GM13977 (cell line): ENCODE measurements around the gene OTOP3.

Experiments used
- DNase-seq: peaks from one replicate; pipeline ENCODE4 v3.0.0; 2012; ENCODE audit warnings: low spot score
- in situ Hi-C: fragments of 300-500 bp; cut with MboI; formaldehyde crosslinking; loops from one replicate; pipeline ENCODE4 v1.12.0; 2022; ENCODE audit warnings: low sequenced_read_pairs, low pct_unique_long_range_greater_than_20kb, mixed read lengths, inconsistent platforms; ENCODE audit not compliant: unreplicated experiment
- TF ChIP-seq, protein P1 (sequence below): IDR thresholded peaks from 2 replicates; pipeline ENCODE4 v1.5.1; 2012; ENCODE audit warnings: mild to moderate bottlenecking, control low read depth; ENCODE audit not compliant: insufficient read depth; ENCODE audit errors: extremely low read depth, missing control alignments

OTOP3 gene

DNA sequence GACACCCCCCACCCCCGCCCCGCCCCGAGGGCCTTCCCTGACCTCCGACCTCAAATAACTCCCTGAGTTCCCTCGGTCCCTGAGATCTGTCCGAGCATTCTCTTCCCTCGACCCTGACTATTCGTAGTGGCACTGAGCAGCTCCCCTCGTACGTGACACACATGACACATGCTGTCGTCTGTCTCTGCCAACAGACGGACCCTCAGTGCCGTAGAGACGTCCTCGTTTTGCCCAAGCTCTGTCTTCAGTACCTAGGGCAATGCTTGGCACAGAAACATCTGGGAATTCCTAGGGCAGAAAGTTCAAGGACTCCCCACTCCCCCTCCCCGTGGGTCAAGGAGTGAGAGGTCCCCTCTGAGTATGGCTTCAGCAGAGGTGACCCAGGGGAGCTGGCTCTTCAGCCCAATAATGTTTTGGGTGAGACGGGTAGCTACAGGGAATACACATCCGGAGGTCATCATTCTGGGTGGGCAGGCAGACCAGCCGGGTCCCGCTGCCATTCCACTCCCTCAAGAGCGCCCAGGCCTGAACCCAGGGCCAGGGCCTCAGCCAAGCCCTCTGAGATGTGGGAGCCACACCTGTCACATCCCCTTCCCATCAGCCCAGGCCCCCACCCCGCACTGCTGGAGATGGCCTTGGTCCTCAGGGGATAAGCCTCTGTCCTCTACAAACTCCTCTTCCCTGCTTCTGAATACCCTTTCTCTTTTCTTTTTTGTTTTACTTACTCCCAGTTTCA, 41.6 kb upstream of the OTOP3 start:
- no peak for DNase-seq
- TF ChIP-seq, protein P1, sequence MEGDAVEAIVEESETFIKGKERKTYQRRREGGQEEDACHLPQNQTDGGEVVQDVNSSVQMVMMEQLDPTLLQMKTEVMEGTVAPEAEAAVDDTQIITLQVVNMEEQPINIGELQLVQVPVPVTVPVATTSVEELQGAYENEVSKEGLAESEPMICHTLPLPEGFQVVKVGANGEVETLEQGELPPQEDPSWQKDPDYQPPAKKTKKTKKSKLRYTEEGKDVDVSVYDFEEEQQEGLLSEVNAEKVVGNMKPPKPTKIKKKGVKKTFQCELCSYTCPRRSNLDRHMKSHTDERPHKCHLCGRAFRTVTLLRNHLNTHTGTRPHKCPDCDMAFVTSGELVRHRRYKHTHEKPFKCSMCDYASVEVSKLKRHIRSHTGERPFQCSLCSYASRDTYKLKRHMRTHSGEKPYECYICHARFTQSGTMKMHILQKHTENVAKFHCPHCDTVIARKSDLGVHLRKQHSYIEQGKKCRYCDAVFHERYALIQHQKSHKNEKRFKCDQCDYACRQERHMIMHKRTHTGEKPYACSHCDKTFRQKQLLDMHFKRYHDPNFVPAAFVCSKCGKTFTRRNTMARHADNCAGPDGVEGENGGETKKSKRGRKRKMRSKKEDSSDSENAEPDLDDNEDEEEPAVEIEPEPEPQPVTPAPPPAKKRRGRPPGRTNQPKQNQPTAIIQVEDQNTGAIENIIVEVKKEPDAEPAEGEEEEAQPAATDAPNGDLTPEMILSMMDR, result no peak
- in situ Hi-C loops, result no loop called here

DNA sequence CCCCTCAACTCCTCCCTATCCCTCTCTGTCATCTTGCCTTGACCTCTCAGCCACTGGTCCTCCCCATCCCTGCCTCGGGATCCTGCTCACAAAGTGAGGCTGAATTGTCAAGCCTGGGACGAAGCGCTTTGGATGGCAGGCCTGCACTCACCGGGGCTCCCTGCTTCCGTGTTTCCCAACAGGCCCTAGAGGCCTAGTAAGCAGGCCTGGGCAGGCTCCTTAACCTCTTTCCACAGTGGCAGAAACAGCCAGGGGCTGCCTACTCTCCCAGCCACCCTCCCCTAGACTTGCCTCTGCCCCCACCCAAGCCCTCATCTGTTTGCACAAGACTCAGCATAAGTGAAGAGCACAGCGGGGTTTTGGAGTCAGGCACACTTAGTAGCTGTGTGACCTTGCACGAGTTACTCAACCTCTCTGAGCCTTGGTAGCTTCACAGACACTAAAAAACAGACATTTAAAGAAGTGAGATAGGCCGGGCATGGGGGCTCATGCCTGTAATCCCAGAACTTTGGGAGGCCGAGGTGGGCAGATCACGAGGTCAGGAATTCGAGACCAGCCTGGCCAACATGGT, 37.2 kb upstream of the OTOP3 start:
- TF ChIP-seq, protein P1, result no peak
- in situ Hi-C loops, result no loop called here
- no peak for DNase-seq

GRCh38 chr17:74900208-74900607, 35.5 kb upstream of the OTOP3 start:
- TF ChIP-seq, protein P1, result no peak
- in situ Hi-C loops, result no loop called here
- no peak for DNase-seq

GRCh38 chr17:74901353-74902135, 34.2 kb upstream of the OTOP3 start:
- in situ Hi-C loops, result no loop called here
- no peak for DNase-seq
- TF ChIP-seq, protein P1, result no peak

GRCh38 chr17:74903034-74903433, 32.7 kb upstream of the OTOP3 start:
- DNase-seq, result no peak
- in situ Hi-C loops, result no loop called here
- TF ChIP-seq, protein P1, result no peak

GRCh38 chr17:74903671-74904070, 32.0 kb upstream of the OTOP3 start:
- in situ Hi-C loops, result no loop called here
- no peak for DNase-seq
- TF ChIP-seq, protein P1, result no peak
